M059J (cell line): ENCODE results near the gene MTIF3. TPM values are rescaled to one million over a fixed set of nuclear protein-coding genes. Genes with fewer than 3 reads are reported as not detected.
"Not testable (repeated sequence)": the region's sequence is repeated elsewhere in the genome, so short reads cannot be mapped to it uniquely, and the experiment has no call there.

Experiments
- DNase-seq: peaks from one replicate; pipeline ENCODE4 v3.0.0-alpha.2; 2012; ENCODE audit warnings: low read depth
- total RNA-seq: library from RNA; depleted of rRNA; stranded (reverse); fragments of >200 nt; shearing (Covaris generic); gene quantifications from 2 replicates; pipeline ENCODE4 v1.2.3, GENCODE V29; 2014

The MTIF3 gene
- total RNA-seq, 1 experiment from 2014 or later: 76.7 TPM

DNA sequence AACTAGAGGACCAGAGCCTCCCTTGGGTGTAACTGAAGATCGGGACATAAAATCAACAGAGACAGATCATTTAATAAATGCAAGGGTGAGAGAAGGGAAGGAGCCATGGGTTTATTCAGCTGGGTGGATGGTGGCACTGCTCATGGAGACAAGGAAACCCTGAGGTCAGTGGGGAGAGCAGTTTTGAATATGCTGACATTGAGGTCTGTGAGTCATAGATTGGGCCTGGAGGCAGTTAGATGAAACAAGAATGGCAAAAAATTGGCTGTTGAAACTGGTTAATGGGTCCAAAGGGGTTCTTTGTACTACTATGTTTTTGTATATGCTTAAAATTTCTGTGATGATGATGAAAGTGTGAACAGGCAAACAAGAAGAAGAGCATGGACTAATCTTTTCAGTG, 31.0 kb downstream of the MTIF3 start:
- peak; percentile 74 for DNase-seq

GRCh38 chr13:27415116-27415515, 35.2 kb downstream of the MTIF3 start:
- no peak for DNase-seq

DNA sequence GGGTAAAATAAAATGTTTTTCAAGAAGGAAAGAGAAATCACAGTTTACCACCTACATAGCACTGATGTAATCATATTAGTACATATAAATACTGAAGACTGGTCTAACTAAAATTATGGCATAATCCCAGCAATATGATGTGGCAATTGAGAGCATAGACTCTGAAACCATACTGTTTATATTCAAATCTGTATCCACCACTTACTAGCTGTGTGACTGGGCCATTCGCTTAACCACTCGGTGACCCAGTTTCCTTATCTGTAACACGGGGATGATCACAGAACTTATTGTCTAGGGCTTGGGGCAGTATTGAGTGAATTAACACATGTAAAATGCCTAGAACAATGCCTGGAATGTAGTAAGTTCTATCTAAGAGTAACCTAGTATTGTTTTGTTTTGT, 39.0 kb downstream of the MTIF3 start:
- DNase-seq: no peak

GRCh38 chr13:27409013-27409412, 41.4 kb downstream of the MTIF3 start:
- DNase-seq: no peak

- no peak for DNase-seq
Measured at GRCh38 chr13:27408074-27408473, 42.3 kb downstream of the MTIF3 start.

DNA sequence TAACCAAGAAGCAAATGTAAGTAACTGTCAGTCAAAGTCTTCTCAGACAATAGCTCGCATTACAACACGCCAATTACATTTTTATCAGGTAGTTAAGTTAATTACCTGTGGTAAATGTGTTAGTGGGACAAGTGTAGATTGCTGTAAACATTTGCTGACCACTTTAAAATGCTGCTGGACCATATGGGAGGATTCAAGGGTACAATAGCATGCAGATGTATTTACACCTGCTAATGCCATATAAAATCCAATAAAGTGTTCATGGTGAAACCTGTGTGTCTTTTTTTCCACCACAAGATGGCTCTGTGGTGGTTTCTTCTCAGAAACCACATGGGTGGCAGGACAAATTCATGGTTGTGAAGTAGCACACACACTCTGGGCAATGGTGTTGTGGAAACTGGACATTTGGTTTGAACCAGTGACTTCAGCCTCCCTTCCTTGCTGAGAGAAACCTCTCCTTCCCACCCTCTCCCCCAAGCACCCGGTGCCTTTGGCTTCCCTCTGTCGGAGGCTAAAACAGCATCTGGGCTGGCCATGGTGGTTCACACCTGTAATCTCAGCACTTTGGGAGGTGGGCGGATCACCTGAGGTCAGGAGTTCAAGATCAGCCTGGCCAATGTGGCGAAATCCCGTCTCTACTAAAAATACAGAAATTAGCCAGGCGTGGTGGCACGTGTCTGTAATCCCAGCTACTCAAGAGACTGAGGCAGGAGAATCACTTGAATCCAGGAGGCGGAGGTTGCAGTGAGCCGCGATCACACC, 44.0 kb downstream of the MTIF3 start:
- DNase-seq: peak; percentile 37

GRCh38 chr13:27405546-27406134, 44.7 kb downstream of the MTIF3 start:
- DNase-seq: no peak

- DNase-seq: no peak
Measured at GRCh38 chr13:27404680-27405079, 45.7 kb downstream of the MTIF3 start.

DNA sequence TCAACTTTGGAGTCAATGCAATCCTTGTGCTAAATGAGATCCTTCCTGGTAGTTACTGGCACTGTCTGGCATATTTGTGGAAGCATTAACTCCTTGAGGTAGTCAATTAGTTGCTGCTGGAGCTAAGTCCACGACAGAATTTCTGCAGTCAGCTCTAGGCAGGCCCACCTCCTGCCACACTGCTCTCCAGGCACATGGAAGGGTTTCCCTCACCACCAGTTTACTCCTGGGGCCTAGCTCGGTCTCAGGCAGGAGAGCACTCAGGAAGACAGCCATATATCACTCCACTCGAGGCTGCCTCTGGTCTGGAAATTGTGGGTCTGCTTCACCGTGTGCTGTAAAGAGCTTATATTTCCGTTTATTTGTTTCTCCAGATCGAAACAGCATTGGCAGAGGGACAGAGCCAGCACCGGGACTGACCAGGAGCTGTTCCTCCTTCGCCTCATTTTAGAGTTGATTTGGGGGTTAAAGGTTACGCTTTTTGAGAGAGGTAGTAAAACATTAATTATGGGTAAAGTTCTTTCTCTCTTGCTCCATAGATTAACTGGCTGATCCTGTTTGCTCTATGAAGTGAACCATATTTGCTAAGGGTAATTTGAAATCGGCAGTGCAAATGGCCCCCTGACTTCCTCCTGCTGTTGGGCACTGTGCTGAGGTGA, 46.5 kb downstream of the MTIF3 start:
- no peak for DNase-seq

GRCh38 chr13:27403203-27403678, 47.1 kb downstream of the MTIF3 start:
- peak; percentile 72 for DNase-seq

- DNase-seq: peak; percentile 43
Measured at GRCh38 chr13:27401210-27401609, 49.2 kb downstream of the MTIF3 start.

DNA sequence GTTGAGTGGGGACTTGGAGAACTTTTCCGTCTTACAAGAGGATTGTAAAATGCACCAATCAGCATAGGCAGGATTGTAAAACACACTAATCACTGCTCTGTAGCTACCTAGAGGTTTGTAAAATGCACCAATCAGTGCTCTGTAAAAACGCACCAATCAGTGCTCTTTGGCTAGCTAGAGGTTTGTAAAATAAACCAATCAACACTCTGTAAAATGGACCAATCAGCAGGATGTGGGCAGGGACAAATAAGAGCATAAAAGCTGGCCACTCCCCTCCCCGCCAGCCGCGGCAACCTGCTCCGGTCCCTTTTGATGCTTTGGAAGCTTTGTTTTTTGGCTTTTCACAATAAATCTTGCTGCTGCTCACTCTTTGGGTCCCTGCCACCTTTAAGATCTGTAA, 50.0 kb downstream of the MTIF3 start:
- not testable (repeated sequence) for DNase-seq

GRCh38 chr13:27398360-27398759, 52.0 kb downstream of the MTIF3 start:
- no peak for DNase-seq

DNA sequence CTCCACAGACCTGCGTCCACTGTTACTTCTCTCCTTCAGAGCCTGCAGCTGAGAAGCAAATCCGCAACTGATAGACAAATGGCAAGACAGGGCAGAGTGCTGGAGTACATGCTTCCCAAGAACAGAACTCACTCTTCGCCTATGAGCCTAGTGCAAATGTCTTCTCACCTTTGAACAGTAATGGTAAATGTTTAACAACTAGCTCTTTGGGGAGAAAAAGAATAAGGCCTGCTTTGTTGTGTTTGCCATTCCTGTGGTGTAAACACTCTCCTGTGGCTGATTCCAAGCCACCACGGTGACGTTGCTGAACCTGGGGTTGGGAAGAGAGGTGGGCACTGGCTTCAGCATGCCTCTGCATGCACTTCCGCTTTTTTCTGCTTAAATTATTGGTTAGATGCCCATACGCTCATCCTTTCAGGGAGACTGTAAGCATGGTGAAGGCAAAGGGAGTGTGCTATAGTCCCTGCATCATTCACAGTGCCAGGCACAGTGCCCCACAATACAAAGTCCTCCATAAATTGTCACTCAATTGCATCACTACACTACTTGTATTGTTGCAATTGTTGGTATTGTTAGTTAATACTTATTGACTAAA, 54.0 kb downstream of the MTIF3 start:
- no peak for DNase-seq

- DNase-seq: no peak
Measured at GRCh38 chr13:27395007-27395510, 55.3 kb downstream of the MTIF3 start.

GRCh38 chr13:27393101-27393500, 57.3 kb downstream of the MTIF3 start:
- DNase-seq: no peak

GRCh38 chr13:27391471-27391870, 58.9 kb downstream of the MTIF3 start:
- no peak for DNase-seq

DNA sequence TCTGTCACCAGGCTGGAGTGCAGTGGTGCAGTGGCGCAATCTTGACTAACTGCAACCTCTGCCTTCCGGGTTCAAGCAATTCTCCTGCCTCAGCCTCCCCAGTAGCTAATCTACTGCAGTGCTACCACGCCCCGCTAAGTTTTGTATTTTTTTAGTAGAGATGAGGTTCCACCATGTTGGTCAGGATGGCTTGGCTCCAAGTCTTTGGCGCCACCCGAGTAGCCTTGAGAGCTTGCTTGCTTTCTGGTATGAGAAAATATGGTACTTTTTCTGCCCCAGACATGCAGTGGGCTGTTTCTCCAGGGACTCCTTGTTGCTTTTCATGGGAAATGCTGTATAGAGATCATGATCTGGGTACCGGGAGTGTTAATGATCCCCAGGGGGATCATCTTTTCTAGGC, 60.5 kb downstream of the MTIF3 start:
- DNase-seq: no peak

DNA sequence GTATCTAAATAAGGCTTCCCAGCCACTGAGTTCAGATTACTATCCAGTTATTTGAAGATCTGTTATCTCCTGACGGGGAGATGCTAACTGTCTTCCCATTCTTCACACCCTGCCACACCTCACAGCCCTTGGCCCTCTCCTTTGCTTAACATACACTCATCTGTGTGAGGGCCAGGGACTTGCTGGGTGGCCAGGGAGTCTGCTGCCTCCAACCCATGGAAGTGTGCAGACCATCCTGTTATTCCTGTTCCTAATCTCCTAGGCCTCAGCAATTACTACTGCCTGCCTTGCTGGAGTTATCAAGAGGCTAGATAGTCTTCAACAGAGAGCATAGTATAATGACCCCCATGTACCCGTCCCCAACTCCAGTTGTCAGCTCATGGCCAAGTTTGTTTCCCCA, 62.1 kb downstream of the MTIF3 start:
- no peak for DNase-seq
